Measurements from ENCODE around the gene LRRC42.

- TF ChIP-seq CTCF (IDR thresholded peaks at IDR 0.05; ENCODE audit: low read depth, low read length, missing input control) (no peak), EGR1 (IDR thresholded peaks at IDR 0.05; ENCODE audit: low read depth in 2 of 2) (no peak), YY1 (IDR thresholded peaks at IDR 0.05) (no peak), SP1 (IDR thresholded peaks at IDR 0.05) (no peak), ATF3 (IDR thresholded peaks at IDR 0.05) (no peak), RAD21 (IDR thresholded peaks at IDR 0.05) (no peak)
Measured at GRCh38 chr1:53986458-53986857, 40.3 kb downstream of the LRRC42 start.
